ENCODE results near the gene BOD1.

DNA sequence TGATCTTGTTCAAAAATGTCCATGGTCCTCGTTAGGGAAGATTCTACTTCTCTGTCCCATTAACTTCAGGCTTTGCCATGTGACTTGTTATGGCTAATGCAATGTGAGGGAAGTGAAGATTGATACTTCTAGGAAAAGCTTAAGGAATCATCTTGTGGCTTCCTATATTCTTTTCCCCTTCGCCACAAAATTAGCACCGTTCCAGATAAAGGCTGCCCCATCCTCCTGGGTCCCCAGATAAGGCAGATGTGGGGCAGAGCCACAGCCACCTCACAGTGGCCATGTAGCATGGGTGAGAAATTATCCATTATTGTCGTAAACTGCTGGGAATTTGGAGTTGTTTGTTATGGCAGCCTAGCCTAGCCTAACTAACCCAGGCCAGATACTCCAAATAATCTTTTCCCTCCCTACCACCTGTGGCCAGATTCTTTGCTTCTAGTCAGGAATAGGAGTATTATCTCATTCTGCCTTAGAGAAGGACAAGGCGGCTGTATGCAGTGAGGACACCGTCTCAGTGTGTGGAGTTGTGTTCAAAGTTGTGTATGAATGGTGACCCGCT lies 31.9 kb upstream of the BOD1 start:
- no peak for TF ChIP-seq CTCF (IDR thresholded peaks at IDR 0.05)
- TF ChIP-seq POLR2A (IDR thresholded peaks at IDR 0.05), result no peak
- no peak for TF ChIP-seq POLR2AphosphoS5 (IDR thresholded peaks at IDR 0.05)
